ENCODE measurements around the gene ZC3H14.
"Not testable (repeated sequence)": the region's sequence is repeated elsewhere in the genome, so short reads cannot be mapped to it uniquely, and the experiment has no call there.

ZC3H14 gene

GRCh38 chr14:88562831-88563686 lies at the start of gene ZC3H14:
ZC3H14 (plus strand) TSS chr14:88563037; CDS start chr14:88563134, 97 bp downstream.
- DNase-seq = peak in 55 of 56 donors; percentile 17 to 89 (median 76)

- peak in 1 of 56 donors; percentile 7 for DNase-seq
These were observed 47.2 kb upstream of the ZC3H14 start for GRCh38 chr14:88515499-88516221.

GRCh38 chr14:88516861-88517357 lies 45.9 kb upstream of the ZC3H14 start:
- no peak for DNase-seq

- DNase-seq = no peak
These were observed 44.0 kb upstream of the ZC3H14 start for GRCh38 chr14:88518592-88519512.

- DNase-seq = no peak
These were observed 42.9 kb upstream of the ZC3H14 start for GRCh38 chr14:88519907-88520306.

- DNase-seq = no peak
These were observed 41.0 kb upstream of the ZC3H14 start for GRCh38 chr14:88521818-88522217.

- DNase-seq = no peak
These were observed 40.4 kb upstream of the ZC3H14 start for GRCh38 chr14:88522393-88522792.

- not testable (repeated sequence) for DNase-seq
These were observed 32.9 kb upstream of the ZC3H14 start for GRCh38 chr14:88529889-88530288.

GRCh38 chr14:88533064-88533602 lies 29.7 kb upstream of the ZC3H14 start:
- no peak for DNase-seq

- no peak for DNase-seq
These were observed 27.7 kb upstream of the ZC3H14 start for GRCh38 chr14:88535149-88535548.

GRCh38 chr14:88535813-88536212 lies 27.0 kb upstream of the ZC3H14 start:
- no peak for DNase-seq

GRCh38 chr14:88541324-88541723 lies 21.5 kb upstream of the ZC3H14 start:
- DNase-seq = no peak

- DNase-seq = no peak
These were observed 19.7 kb upstream of the ZC3H14 start for GRCh38 chr14:88542857-88543795.

GRCh38 chr14:88545256-88545655 lies 17.6 kb upstream of the ZC3H14 start:
- DNase-seq = no peak

GRCh38 chr14:88546621-88547385 lies 16.0 kb upstream of the ZC3H14 start:
- DNase-seq = no peak

- DNase-seq = no peak
These were observed 15.5 kb upstream of the ZC3H14 start for GRCh38 chr14:88547386-88547780.

GRCh38 chr14:88550078-88550477 lies 12.8 kb upstream of the ZC3H14 start:
- DNase-seq = no peak

GRCh38 chr14:88551094-88551870 lies 11.6 kb upstream of the ZC3H14 start:
- peak; percentile 20 to 87 (median 72) for DNase-seq
